HepG2 (cell line): ENCODE results near the gene IFT43. TPM values are rescaled to one million over a fixed set of nuclear protein-coding genes. Genes with fewer than 3 reads are reported as not detected.

ENCODE experiments used
- ATAC-seq: fragments of 200-7000 bp; cut with Tn5 transposase; 3 replicates; pipeline ENCODE4 v1.9.1; 2020; ENCODE audit warnings: mild to moderate bottlenecking, moderate library complexity
- BruUV-seq: library from RNA; stranded (reverse); fragments of 400-500 nt; replicated peaks from 2 replicates; lab custom pipeline; 2021; lab: Mats Ljungman, UMichigan
- CTCF ChIA-PET: fragments of 300-600 bp; formaldehyde crosslinking; extraction: SDS; loops from one replicate; lab custom pipeline; 2021; ENCODE audit warnings: low total read pairs, inconsistent platforms, low intra/inter-chr PET ratio; lab: Yijun Ruan, JAX
- POLR2A ChIA-PET: fragments of 350-600 bp; sonication (Branson Sonifier 250); formaldehyde crosslinking; loops from one replicate; lab custom pipeline; 2020; ENCODE audit warnings: antibody characterized with exemption, inconsistent platforms; lab: Yijun Ruan, JAX
- DNase-seq: peaks from one replicate; pipeline ENCODE4 v3.0.0-alpha.2; 2015; ENCODE audit warnings: low spot score
- FAIRE-seq: peaks from 3 replicates; lab custom pipeline; 2011; peaks lifted over from hg19 to GRCh38; lab: Jason Lieb, UNC
- H2AFZ ChIP-seq: one replicate; pipeline ENCODE4 v1.6.1; 2011; ENCODE audit warnings: low read length, inconsistent platforms
- H3K27ac ChIP-seq: fragments of 300-600 bp; 3 replicates; pipeline ENCODE4 v1.8.0; 2011; ENCODE audit warnings: mixed run types, mild to moderate bottlenecking, mixed read lengths, low read length, inconsistent platforms; ENCODE audit not compliant: insufficient read depth; ENCODE audit errors: extremely low read length
- H3K27me3 ChIP-seq, 2 experiments: fragments of 200-600 bp in 1 of 2; 2 replicates in 1 of 2; 3 replicates in 1 of 2; pipeline versions ENCODE4 v1.6.0 to v1.8.0; 2011; ENCODE audit warnings: low read length in 2 of 2, mild to moderate bottlenecking in 2 of 2, moderate library complexity in 2 of 2, inconsistent platforms in 1 of 2; ENCODE audit not compliant: insufficient read depth in 2 of 2, control insufficient read depth in 1 of 2
- H3K36me3 ChIP-seq, 2 experiments: fragments of 200-600 bp in 1 of 2; replicated peaks in 1 of 2; 2 replicates in 1 of 2; 3 replicates in 1 of 2; pipeline versions ENCODE4 v1.5.1 to v1.8.0; 2011; ENCODE audit warnings: low read length in 2 of 2, inconsistent platforms in 1 of 2; ENCODE audit not compliant: insufficient read depth in 2 of 2, control insufficient read depth in 1 of 2
- H3K4me1 ChIP-seq: 2 replicates; pipeline ENCODE4 v1.5.1; 2012; ENCODE audit warnings: low read length, inconsistent platforms; ENCODE audit not compliant: insufficient read depth
- H3K4me2 ChIP-seq: 2 replicates; pipeline ENCODE4 v1.6.0; 2011; ENCODE audit warnings: low read depth, low read length, inconsistent platforms
- H3K4me3 ChIP-seq, 3 experiments: fragments of 200-600 bp in 1 of 3; sonication (generic), shearing (Covaris generic) in 1 of 3; replicated peaks in 1 of 3; 2 replicates each; pipeline ENCODE4 v1.5.1; 2011 to 2016; ENCODE audit warnings: low read length in 3 of 3, inconsistent platforms in 2 of 3, low read depth in 2 of 3, mild to moderate bottlenecking in 2 of 3, control low read depth in 1 of 3, mixed read lengths in 1 of 3; ENCODE audit not compliant: insufficient read depth in 1 of 3
- H3K79me2 ChIP-seq: one replicate; pipeline ENCODE4 v1.6.1; 2011; ENCODE audit warnings: low read length, inconsistent platforms; ENCODE audit not compliant: insufficient read depth
- H3K9ac ChIP-seq: 2 replicates; pipeline ENCODE4 v1.6.0; 2011; ENCODE audit warnings: mild to moderate bottlenecking, low read depth, low read length, inconsistent platforms; ENCODE audit not compliant: insufficient read depth
- H3K9me3 ChIP-seq: 2 replicates; pipeline ENCODE4 v1.5.1; 2012; ENCODE audit warnings: mild to moderate bottlenecking, low read length
- H4K20me1 ChIP-seq: 2 replicates; pipeline ENCODE4 v1.6.0; 2011; ENCODE audit warnings: inconsistent platforms, mild to moderate bottlenecking, low read length, moderate library complexity; ENCODE audit not compliant: insufficient read depth
- CAMTA2 ChIP-seq: sonication (generic); formaldehyde crosslinking; IDR thresholded peaks from 2 replicates; pipeline ENCODE4 v1.4.0; 2020; ENCODE audit warnings: mild to moderate bottlenecking, missing genetic modification reagents, borderline replicate concordance
- GPN1 ChIP-seq: sonication (generic); formaldehyde crosslinking; IDR thresholded peaks from 2 replicates; pipeline ENCODE4 v1.5.1; 2020; ENCODE audit warnings: missing genetic modification reagents, borderline replicate concordance
- NFE2L2 ChIP-seq: fragments of 150-350 bp; IDR thresholded peaks from 2 replicates; pipeline ENCODE4 v1.6.1; 2014; ENCODE audit warnings: low read length
- TRAFD1 ChIP-seq: sonication (generic); formaldehyde crosslinking; IDR thresholded peaks from 2 replicates; pipeline ENCODE4 v1.5.1; 2020; ENCODE audit warnings: missing genetic modification reagents, mild to moderate bottlenecking, borderline replicate concordance
- YEATS4 ChIP-seq: sonication (generic); formaldehyde crosslinking; IDR thresholded peaks from 2 replicates; pipeline ENCODE4 v1.4.0; 2020; ENCODE audit warnings: missing genetic modification reagents, borderline replicate concordance
- ZNF260 ChIP-seq: sonication (generic); formaldehyde crosslinking; IDR thresholded peaks from 2 replicates; pipeline ENCODE4 v1.4.0; 2020; ENCODE audit warnings: missing genetic modification reagents, low read depth, mild to moderate bottlenecking, borderline replicate concordance
- ZNF607 ChIP-seq: sonication (generic); formaldehyde crosslinking; IDR thresholded peaks from 2 replicates; pipeline ENCODE4 v1.5.1; 2020; ENCODE audit warnings: missing genetic modification reagents, mild to moderate bottlenecking, borderline replicate concordance
- ZNF790 ChIP-seq: sonication (generic); formaldehyde crosslinking; IDR thresholded peaks from 2 replicates; pipeline ENCODE4 v1.8.0; 2022; ENCODE audit warnings: missing genetic modification reagents, mild to moderate bottlenecking, borderline replicate concordance
- WGBS: methylation state at CpG from one replicate; pipeline ENCODE4 v1.1.6; 2017; ENCODE audit warnings: low lambda C conversion rate; 5-methylcytosine and 5-hydroxymethylcytosine counted together
- in situ Hi-C: cut with HindIII; loops from 2 replicates; pipeline ENCODE4 v1.10.0; 2017; ENCODE audit warnings: low pct_unique_long_range_greater_than_20kb; ENCODE audit not compliant: extremely low pct_ligation_motif_present
- intact Hi-C: fragments of 100-400 bp; cut with micrococcal nuclease; formaldehyde crosslinking; loops from one replicate; pipeline ENCODE4 v1.10.0; 2022; ENCODE audit not compliant: unreplicated experiment
- polyA plus RNA-seq, 8 experiments: library from polyadenylated mRNA; depleted of rRNA in 3 of 8; stranded (reverse) in 7 of 8; unstranded in 1 of 8; fragments of >200 nt; fragmentation: Illumina TruSeq in 4 of 8; extraction: Trizol in 4 of 8; gene quantifications; 2 replicates each; pipeline versions ENCODE4 v1.2.1 to v1.2.3, GENCODE V29; 2011 to 2016; ENCODE audit warnings: low read depth in 4 of 8, missing spikeins in 1 of 8, mixed read lengths in 1 of 8; ENCODE audit not compliant: insufficient read depth in 1 of 8
- total RNA-seq, 5 experiments: library from RNA; depleted of rRNA; stranded (reverse); fragments of >200 nt; fragmentation: Illumina TruSeq; extraction: Trizol; gene quantifications; 2 replicates each; pipeline ENCODE4 v1.2.3, GENCODE V29; 2016; ENCODE audit warnings: low read depth in 1 of 5
- TF ChIP-seq, protein P1 (sequence below): sonication (generic); formaldehyde crosslinking; IDR thresholded peaks from 2 replicates; pipeline ENCODE4 v1.5.0; 2020; ENCODE audit warnings: mild to moderate bottlenecking, missing genetic modification reagents
- TF ChIP-seq, protein P2 (sequence below): sonication (generic); formaldehyde crosslinking; IDR thresholded peaks from 2 replicates; pipeline ENCODE4 v1.4.0; 2020; ENCODE audit warnings: missing genetic modification reagents, borderline replicate concordance
- TF ChIP-seq, protein P3 (sequence below): sonication (generic); formaldehyde crosslinking; IDR thresholded peaks from 2 replicates; pipeline ENCODE4 v1.8.1; 2023; ENCODE audit warnings: missing genetic modification reagents, mild to moderate bottlenecking, borderline replicate concordance
- TF ChIP-seq, protein P4 (sequence below): sonication (generic); formaldehyde crosslinking; conservative IDR thresholded peaks from 2 replicates; pipeline ENCODE4 v1.4.0; 2020; ENCODE audit warnings: missing genetic modification reagents

IFT43 gene
- total and polyA plus RNA-seq, 2 of the 13 experiments (the other 11 are each of a cell fraction or from before 2014, with no cell fraction given), result 0.15 to 0.55 TPM

DNA sequence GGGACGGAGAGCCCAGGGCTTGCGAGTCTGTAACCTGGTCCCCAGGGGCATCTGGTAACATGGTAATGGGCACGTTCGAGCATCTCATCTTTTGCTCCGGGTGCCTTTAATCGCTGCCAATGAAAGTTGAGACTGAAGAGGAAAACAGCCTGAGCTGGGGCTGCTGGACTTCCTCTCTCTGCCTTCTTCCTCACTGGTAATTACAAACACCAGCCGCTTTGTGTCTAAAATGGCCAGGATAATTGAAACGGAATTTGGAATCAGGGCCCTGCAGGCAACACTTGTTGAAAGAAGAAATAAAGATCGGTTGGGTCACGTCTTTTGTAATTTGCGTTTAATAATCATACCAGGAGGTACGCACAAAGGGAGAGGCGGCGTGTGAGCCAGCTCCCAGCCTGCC, 114.7 kb downstream of the IFT43 start:
- in situ Hi-C loops (no loop called here), intact Hi-C loops (loop anchor here (10.0 kb wide), 1 partner anchor 255 kb away; no protein-coding TSS in a partner anchor)
- Histone ChIP-seq H3K9me3 (no peaks in the 10 kb centered on the region), H3K4me1 (no peaks in the 10 kb centered on the region), H2AFZ (no peak overlapping the region), H3K4me2 (no peak overlapping the region), H3K27me3 (peaks cover 2 to 22% of the 10 kb centered on the region in 2 experiments; a peak in 3 of 5 replicates), H4K20me1 (no peaks in the 10 kb centered on the region), H3K4me3 (no peak overlapping the region), H3K36me3 (no peaks in the 10 kb centered on the region), H3K9ac (no peak overlapping the region), H3K27ac (no peak overlapping the region), H3K79me2 (no peaks in the 10 kb centered on the region)
- ChIA-PET CTCF (no interaction called here), POLR2A (no interaction called here)
- BruUV-seq, result no TSS peak
- TF ChIP-seq ZNF790 (CRISPR knock-in tag) (no peak), GPN1 (no peak), CAMTA2 (no peak), ZNF607 (CRISPR knock-in tag) (no peak), YEATS4 (CRISPR knock-in tag) (no peak), ZNF260 (CRISPR knock-in tag) (no peak), NFE2L2 (no peak), TRAFD1 (CRISPR knock-in tag) (no peak)
- TF ChIP-seq, protein P1, sequence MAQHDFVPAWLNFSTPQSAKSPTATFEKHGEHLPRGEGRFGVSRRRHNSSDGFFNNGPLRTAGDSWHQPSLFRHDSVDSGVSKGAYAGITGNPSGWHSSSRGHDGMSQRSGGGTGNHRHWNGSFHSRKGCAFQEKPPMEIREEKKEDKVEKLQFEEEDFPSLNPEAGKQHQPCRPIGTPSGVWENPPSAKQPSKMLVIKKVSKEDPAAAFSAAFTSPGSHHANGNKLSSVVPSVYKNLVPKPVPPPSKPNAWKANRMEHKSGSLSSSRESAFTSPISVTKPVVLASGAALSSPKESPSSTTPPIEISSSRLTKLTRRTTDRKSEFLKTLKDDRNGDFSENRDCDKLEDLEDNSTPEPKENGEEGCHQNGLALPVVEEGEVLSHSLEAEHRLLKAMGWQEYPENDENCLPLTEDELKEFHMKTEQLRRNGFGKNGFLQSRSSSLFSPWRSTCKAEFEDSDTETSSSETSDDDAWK (CRISPR knock-in tag), result no peak
- TF ChIP-seq, protein P2, sequence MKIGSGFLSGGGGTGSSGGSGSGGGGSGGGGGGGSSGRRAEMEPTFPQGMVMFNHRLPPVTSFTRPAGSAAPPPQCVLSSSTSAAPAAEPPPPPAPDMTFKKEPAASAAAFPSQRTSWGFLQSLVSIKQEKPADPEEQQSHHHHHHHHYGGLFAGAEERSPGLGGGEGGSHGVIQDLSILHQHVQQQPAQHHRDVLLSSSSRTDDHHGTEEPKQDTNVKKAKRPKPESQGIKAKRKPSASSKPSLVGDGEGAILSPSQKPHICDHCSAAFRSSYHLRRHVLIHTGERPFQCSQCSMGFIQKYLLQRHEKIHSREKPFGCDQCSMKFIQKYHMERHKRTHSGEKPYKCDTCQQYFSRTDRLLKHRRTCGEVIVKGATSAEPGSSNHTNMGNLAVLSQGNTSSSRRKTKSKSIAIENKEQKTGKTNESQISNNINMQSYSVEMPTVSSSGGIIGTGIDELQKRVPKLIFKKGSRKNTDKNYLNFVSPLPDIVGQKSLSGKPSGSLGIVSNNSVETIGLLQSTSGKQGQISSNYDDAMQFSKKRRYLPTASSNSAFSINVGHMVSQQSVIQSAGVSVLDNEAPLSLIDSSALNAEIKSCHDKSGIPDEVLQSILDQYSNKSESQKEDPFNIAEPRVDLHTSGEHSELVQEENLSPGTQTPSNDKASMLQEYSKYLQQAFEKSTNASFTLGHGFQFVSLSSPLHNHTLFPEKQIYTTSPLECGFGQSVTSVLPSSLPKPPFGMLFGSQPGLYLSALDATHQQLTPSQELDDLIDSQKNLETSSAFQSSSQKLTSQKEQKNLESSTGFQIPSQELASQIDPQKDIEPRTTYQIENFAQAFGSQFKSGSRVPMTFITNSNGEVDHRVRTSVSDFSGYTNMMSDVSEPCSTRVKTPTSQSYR (CRISPR knock-in tag), result no peak
- TF ChIP-seq, protein P3, sequence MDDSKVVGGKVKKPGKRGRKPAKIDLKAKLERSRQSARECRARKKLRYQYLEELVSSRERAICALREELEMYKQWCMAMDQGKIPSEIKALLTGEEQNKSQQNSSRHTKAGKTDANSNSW (CRISPR knock-in tag), result no peak
- TF ChIP-seq, protein P4, sequence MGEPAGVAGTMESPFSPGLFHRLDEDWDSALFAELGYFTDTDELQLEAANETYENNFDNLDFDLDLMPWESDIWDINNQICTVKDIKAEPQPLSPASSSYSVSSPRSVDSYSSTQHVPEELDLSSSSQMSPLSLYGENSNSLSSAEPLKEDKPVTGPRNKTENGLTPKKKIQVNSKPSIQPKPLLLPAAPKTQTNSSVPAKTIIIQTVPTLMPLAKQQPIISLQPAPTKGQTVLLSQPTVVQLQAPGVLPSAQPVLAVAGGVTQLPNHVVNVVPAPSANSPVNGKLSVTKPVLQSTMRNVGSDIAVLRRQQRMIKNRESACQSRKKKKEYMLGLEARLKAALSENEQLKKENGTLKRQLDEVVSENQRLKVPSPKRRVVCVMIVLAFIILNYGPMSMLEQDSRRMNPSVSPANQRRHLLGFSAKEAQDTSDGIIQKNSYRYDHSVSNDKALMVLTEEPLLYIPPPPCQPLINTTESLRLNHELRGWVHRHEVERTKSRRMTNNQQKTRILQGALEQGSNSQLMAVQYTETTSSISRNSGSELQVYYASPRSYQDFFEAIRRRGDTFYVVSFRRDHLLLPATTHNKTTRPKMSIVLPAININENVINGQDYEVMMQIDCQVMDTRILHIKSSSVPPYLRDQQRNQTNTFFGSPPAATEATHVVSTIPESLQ (CRISPR knock-in tag), result no peak
- DNase-seq, result no peak
- no peak for ATAC-seq
- no peak for FAIRE-seq
- WGBS, result 49% methylated on average over 12 of the region's 14 CpGs
